HCT116 (cell line): Measurements from ENCODE around the gene ACAN. TPM values are rescaled to one million over a fixed set of nuclear protein-coding genes. Genes with fewer than 3 reads are reported as not detected.

Experiments
- ATAC-seq: fragments of 200-7000 bp; cut with Tn5 transposase; 2 replicates; pipeline ENCODE4 v1.9.1; 2020; ENCODE audit warnings: mild to moderate bottlenecking, moderate library complexity
- BruUV-seq: library from RNA; stranded (reverse); fragments of 400-500 nt; replicated peaks from 2 replicates; lab custom pipeline; 2021; lab: Mats Ljungman, UMichigan
- CTCF ChIA-PET: fragments of 300-600 bp; sonication (Branson Sonifier 250); formaldehyde crosslinking; loops from one replicate; lab custom pipeline; 2021; ENCODE audit warnings: antibody characterized with exemption; lab: Charles Lee
- POLR2A ChIA-PET: fragments of 300-600, 350-600 bp; sonication (Branson Sonifier 250); formaldehyde crosslinking; loops from one replicate; lab custom pipeline; 2021; ENCODE audit warnings: antibody characterized with exemption; lab: Charles Lee
- RAD21 ChIA-PET, 2 experiments: fragments of 300-600 bp; sonication (Branson Sonifier 250); formaldehyde crosslinking; loops; one replicate each; lab custom pipeline; 2023; ENCODE audit warnings: low total read pairs in 2 of 2; ENCODE audit not compliant: uncharacterized antibody in 2 of 2, unreplicated experiment in 2 of 2, low non-redundant PET in 1 of 2; lab: Charles Lee
- DNase-seq: peaks from one replicate; pipeline ENCODE4 v3.0.0-alpha.2; 2010; ENCODE audit warnings: low read depth, low spot score
- H2AFZ ChIP-seq: fragments of 200-600 bp; shearing (Covaris generic), sonication (generic); 2 replicates; pipeline ENCODE4 v1.6.1; 2017; ENCODE audit warnings: low read depth, mixed run types, mixed read lengths, antibody characterized with exemption, low read length; ENCODE audit not compliant: poor library complexity, severe bottlenecking
- H3K27ac ChIP-seq: 2 replicates; pipeline ENCODE4 v1.5.1; 2012; ENCODE audit warnings: low read depth, low read length
- H3K27me3 ChIP-seq: fragments of 200-600 bp; sonication (generic); 2 replicates; pipeline ENCODE4 v1.6.1; 2016; ENCODE audit warnings: mixed run types, low read length, mixed read lengths; ENCODE audit not compliant: insufficient read depth
- H3K36me3 ChIP-seq, 2 experiments: fragments of 200-500 bp in 1 of 2; fragments of 200-600 bp in 1 of 2; sonication (Bioruptor generic) in 1 of 2; sonication (generic) in 1 of 2; 2 replicates each; pipeline versions ENCODE4 v1.5.1 to v1.6.1; 2014 to 2016; ENCODE audit warnings: low read length in 2 of 2, inconsistent platforms in 1 of 2, mixed read lengths in 1 of 2, mixed run types in 1 of 2; ENCODE audit not compliant: insufficient read depth in 2 of 2, control insufficient read depth in 1 of 2
- H3K4me1 ChIP-seq, 2 experiments: fragments of 200-600 bp in 1 of 2; sonication (generic) in 1 of 2; 2 replicates each; pipeline versions ENCODE4 v1.5.1 to v1.6.1; 2012 to 2017; ENCODE audit warnings: low read length in 2 of 2, inconsistent platforms in 1 of 2, mild to moderate bottlenecking in 1 of 2, mixed read lengths in 1 of 2, mixed run types in 1 of 2, moderate library complexity in 1 of 2; ENCODE audit not compliant: insufficient read depth in 2 of 2, control insufficient read depth in 1 of 2
- H3K4me2 ChIP-seq: fragments of 200-600 bp; sonication (generic); 2 replicates; pipeline ENCODE4 v1.6.1; 2017; ENCODE audit warnings: mixed run types, low read length, mixed read lengths
- H3K4me3 ChIP-seq, 2 experiments: fragments of 200-600 bp in 1 of 2; sonication (generic) in 1 of 2; replicated peaks in 1 of 2; 2 replicates each; pipeline ENCODE4 v1.5.1; 2011 to 2016; ENCODE audit warnings: low read length in 2 of 2, control low read depth in 1 of 2, low read depth in 1 of 2, mild to moderate bottlenecking in 1 of 2, mixed read lengths in 1 of 2, mixed run types in 1 of 2
- H3K79me2 ChIP-seq: fragments of 200-600 bp; sonication (generic); 2 replicates; pipeline ENCODE4 v1.6.1; 2017; ENCODE audit warnings: mild to moderate bottlenecking, mixed run types, low read length, moderate library complexity, mixed read lengths; ENCODE audit not compliant: insufficient read depth
- H3K9ac ChIP-seq: fragments of 200-600 bp; sonication (generic); 2 replicates; pipeline ENCODE4 v1.6.1; 2016; ENCODE audit warnings: low read length, mixed read lengths
- H3K9me2 ChIP-seq: fragments of 200-600 bp; sonication (generic), shearing (Covaris generic); 2 replicates; pipeline ENCODE4 v1.6.1; 2017; ENCODE audit warnings: mixed run types, mild to moderate bottlenecking, moderate library complexity; ENCODE audit not compliant: insufficient read depth
- H3K9me3 ChIP-seq, 2 experiments: fragments of 200-500 bp in 1 of 2; fragments of 200-600 bp in 1 of 2; sonication (Bioruptor generic) in 1 of 2; sonication (generic) in 1 of 2; 2 replicates each; pipeline ENCODE4 v1.6.1; 2014 to 2017; ENCODE audit warnings: low read length in 2 of 2, mixed read lengths in 2 of 2, inconsistent platforms in 1 of 2, low read depth in 1 of 2, mild to moderate bottlenecking in 1 of 2, mixed run types in 1 of 2, moderate library complexity in 1 of 2; ENCODE audit not compliant: control insufficient read depth in 1 of 2, insufficient read depth in 1 of 2
- H4K20me1 ChIP-seq: fragments of 200-600 bp; sonication (generic), shearing (Covaris generic); 2 replicates; pipeline ENCODE4 v1.6.1; 2017; ENCODE audit warnings: mixed run types, mild to moderate bottlenecking, moderate library complexity; ENCODE audit not compliant: insufficient read depth
- CBX3 ChIP-seq: IDR thresholded peaks from 2 replicates; pipeline ENCODE4 v1.6.1; 2012; ENCODE audit warnings: low read depth
- EGR1 ChIP-seq: IDR thresholded peaks from 2 replicates; pipeline ENCODE4 v1.6.1; 2012; ENCODE audit warnings: low read depth
- ELF1 ChIP-seq: IDR thresholded peaks from 2 replicates; pipeline ENCODE4 v1.6.1; 2012; ENCODE audit warnings: low read depth, borderline replicate concordance
- EZH2 ChIP-seq: fragments of 200-600 bp; sonication (generic); IDR thresholded peaks from 2 replicates; pipeline ENCODE4 v1.6.1; 2017; ENCODE audit warnings: antibody characterized with exemption, mixed run types
- EZH2phosphoT487 ChIP-seq: fragments of 200-600 bp; IDR thresholded peaks from 2 replicates; pipeline ENCODE4 v1.6.1; 2018; ENCODE audit warnings: antibody characterized with exemption, borderline replicate concordance
- FOSL1 ChIP-seq: IDR thresholded peaks from 2 replicates; pipeline ENCODE4 v1.6.1; 2012; ENCODE audit warnings: low read depth
- JUND ChIP-seq: IDR thresholded peaks from 2 replicates; pipeline ENCODE4 v1.6.1; 2012
- POLR2AphosphoS5 ChIP-seq: IDR thresholded peaks from 2 replicates; pipeline ENCODE4 v1.6.1; 2011; ENCODE audit warnings: mild to moderate bottlenecking, low read depth, low read length, moderate library complexity
- RAD21 ChIP-seq: IDR thresholded peaks from 2 replicates; pipeline ENCODE4 v1.6.1; 2012; ENCODE audit warnings: low read depth, mild to moderate bottlenecking
- SIN3A ChIP-seq: IDR thresholded peaks from 2 replicates; pipeline ENCODE4 v1.6.1; 2012; ENCODE audit warnings: low read depth
- SRF ChIP-seq: IDR thresholded peaks from 2 replicates; pipeline ENCODE4 v1.6.1; 2012; ENCODE audit warnings: low read depth
- ZFX ChIP-seq: fragments of 450-650 bp; IDR thresholded peaks from 2 replicates; pipeline ENCODE4 v1.6.1; 2017
- intact Hi-C: fragments of 100-400 bp; cut with micrococcal nuclease; formaldehyde crosslinking; loops from 2 replicates; pipeline ENCODE4 v1.10.0; 2022
- total RNA-seq: library from RNA; stranded (reverse); gene quantifications from one replicate; pipeline ENCODE4 v1.2.1, GENCODE V29; 2021; ENCODE audit not compliant: unreplicated experiment
- TF ChIP-seq, protein P1 (sequence below): IDR thresholded peaks from 2 replicates; pipeline ENCODE4 v1.6.1; 2012; ENCODE audit warnings: low read depth
- TF ChIP-seq, protein P2 (sequence below), 3 experiments: fragments of 200-600 bp in 1 of 3; sonication (generic) in 1 of 3; IDR thresholded peaks in 2 of 3; conservative IDR thresholded peaks in 1 of 3; 2 replicates each; pipeline ENCODE4 v1.5.1; 2012 to 2017; ENCODE audit warnings: low read depth in 2 of 3, low read length in 2 of 3, antibody characterized with exemption in 1 of 3, borderline replicate concordance in 1 of 3, control low read depth in 1 of 3, mild to moderate bottlenecking in 1 of 3, mixed read lengths in 1 of 3, mixed run types in 1 of 3, moderate library complexity in 1 of 3; ENCODE audit not compliant: insufficient read depth in 1 of 3
- TF ChIP-seq, protein P3 (sequence below): IDR thresholded peaks from 2 replicates; pipeline ENCODE4 v1.6.1; 2012
- TF ChIP-seq, protein P4 (sequence below): IDR thresholded peaks from 2 replicates; pipeline ENCODE4 v1.6.1; 2012

Gene ACAN
- total RNA-seq, 1 experiment from 2014 or later: not detected

DNA sequence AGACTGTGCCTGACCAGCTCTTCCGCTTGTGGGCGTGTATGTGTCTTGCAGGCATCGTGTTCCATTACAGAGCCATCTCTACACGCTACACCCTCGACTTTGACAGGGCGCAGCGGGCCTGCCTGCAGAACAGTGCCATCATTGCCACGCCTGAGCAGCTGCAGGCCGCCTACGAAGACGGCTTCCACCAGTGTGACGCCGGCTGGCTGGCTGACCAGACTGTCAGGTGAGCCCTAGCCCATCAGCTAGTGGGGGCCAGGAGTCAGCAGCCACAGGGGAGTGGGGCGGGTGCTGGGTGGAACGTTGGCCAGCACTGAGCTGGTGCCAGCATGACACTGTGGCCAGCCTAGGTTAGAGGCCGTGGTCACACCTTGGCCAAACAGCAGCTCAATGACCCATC lies 36.7 kb downstream of the ACAN start:
- Histone ChIP-seq H2AFZ (no peak overlapping the region), H3K4me1 (peaks cover 0 to 3% of the 10 kb centered on the region in 2 experiments; a peak in 1 of 4 replicates), H3K36me3 (no peaks in the 10 kb centered on the region), H3K9me3 (no peaks in the 10 kb centered on the region), H3K27ac (no peak overlapping the region), H3K4me3 (no peak overlapping the region), H3K9me2 (no peaks in the 10 kb centered on the region), H3K27me3 (no peaks in the 10 kb centered on the region), H4K20me1 (no peaks in the 10 kb centered on the region), H3K79me2 (no peaks in the 10 kb centered on the region), H3K4me2 (no peak overlapping the region), H3K9ac (no peak overlapping the region)
- POLR2A ChIA-PET: no interaction called here
- CTCF ChIA-PET: interaction anchor here (1.0 kb wide), 1 partner anchor 183 kb away, joined by 3 read pairs; no protein-coding TSS in a partner anchor
- no TSS peak for BruUV-seq
- ATAC-seq (no peak), DNase-seq (no peak)
- TF ChIP-seq JUND (no peak), POLR2AphosphoS5 (no peak), SIN3A (no peak), EZH2phosphoT487 (no peak), FOSL1 (no peak), ZFX (no peak), EZH2 (no peak), SRF (no peak), RAD21 (no peak), CBX3 (no peak), EGR1 (no peak), ELF1 (no peak)
- TF ChIP-seq, protein P1, sequence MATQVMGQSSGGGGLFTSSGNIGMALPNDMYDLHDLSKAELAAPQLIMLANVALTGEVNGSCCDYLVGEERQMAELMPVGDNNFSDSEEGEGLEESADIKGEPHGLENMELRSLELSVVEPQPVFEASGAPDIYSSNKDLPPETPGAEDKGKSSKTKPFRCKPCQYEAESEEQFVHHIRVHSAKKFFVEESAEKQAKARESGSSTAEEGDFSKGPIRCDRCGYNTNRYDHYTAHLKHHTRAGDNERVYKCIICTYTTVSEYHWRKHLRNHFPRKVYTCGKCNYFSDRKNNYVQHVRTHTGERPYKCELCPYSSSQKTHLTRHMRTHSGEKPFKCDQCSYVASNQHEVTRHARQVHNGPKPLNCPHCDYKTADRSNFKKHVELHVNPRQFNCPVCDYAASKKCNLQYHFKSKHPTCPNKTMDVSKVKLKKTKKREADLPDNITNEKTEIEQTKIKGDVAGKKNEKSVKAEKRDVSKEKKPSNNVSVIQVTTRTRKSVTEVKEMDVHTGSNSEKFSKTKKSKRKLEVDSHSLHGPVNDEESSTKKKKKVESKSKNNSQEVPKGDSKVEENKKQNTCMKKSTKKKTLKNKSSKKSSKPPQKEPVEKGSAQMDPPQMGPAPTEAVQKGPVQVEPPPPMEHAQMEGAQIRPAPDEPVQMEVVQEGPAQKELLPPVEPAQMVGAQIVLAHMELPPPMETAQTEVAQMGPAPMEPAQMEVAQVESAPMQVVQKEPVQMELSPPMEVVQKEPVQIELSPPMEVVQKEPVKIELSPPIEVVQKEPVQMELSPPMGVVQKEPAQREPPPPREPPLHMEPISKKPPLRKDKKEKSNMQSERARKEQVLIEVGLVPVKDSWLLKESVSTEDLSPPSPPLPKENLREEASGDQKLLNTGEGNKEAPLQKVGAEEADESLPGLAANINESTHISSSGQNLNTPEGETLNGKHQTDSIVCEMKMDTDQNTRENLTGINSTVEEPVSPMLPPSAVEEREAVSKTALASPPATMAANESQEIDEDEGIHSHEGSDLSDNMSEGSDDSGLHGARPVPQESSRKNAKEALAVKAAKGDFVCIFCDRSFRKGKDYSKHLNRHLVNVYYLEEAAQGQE: no peak
- TF ChIP-seq, protein P2, sequence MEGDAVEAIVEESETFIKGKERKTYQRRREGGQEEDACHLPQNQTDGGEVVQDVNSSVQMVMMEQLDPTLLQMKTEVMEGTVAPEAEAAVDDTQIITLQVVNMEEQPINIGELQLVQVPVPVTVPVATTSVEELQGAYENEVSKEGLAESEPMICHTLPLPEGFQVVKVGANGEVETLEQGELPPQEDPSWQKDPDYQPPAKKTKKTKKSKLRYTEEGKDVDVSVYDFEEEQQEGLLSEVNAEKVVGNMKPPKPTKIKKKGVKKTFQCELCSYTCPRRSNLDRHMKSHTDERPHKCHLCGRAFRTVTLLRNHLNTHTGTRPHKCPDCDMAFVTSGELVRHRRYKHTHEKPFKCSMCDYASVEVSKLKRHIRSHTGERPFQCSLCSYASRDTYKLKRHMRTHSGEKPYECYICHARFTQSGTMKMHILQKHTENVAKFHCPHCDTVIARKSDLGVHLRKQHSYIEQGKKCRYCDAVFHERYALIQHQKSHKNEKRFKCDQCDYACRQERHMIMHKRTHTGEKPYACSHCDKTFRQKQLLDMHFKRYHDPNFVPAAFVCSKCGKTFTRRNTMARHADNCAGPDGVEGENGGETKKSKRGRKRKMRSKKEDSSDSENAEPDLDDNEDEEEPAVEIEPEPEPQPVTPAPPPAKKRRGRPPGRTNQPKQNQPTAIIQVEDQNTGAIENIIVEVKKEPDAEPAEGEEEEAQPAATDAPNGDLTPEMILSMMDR (IDR thresholded peaks at IDR 0.05 in 2 of 3, conservative IDR thresholded peaks at IDR 0.05 in 1 of 3; ENCODE audit: borderline replicate concordance in 1 of 3, insufficient read depth in 1 of 3, low read depth in 2 of 3, low read length in 2 of 3): no peak
- TF ChIP-seq, protein P3, sequence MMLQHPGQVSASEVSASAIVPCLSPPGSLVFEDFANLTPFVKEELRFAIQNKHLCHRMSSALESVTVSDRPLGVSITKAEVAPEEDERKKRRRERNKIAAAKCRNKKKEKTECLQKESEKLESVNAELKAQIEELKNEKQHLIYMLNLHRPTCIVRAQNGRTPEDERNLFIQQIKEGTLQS: no peak
- TF ChIP-seq, protein P4, sequence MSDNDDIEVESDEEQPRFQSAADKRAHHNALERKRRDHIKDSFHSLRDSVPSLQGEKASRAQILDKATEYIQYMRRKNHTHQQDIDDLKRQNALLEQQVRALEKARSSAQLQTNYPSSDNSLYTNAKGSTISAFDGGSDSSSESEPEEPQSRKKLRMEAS: no peak
- RAD21 ChIA-PET: no interaction called here
- intact Hi-C loops: loop anchor here (10.0 kb wide), 1 partner anchor 595 kb away; no protein-coding TSS in a partner anchor
